Stimulated activated naive CD8-positive, alpha-beta T cell treated with anti-CD3 and anti-CD28 coated beads, Interleukin-15, amount 100 ng/mL, for 72 hours (primary cell): Measurements from ENCODE around the gene CCR7.
"Not testable (repeated sequence)": the region's sequence is repeated elsewhere in the genome, so short reads cannot be mapped to it uniquely, and the experiment has no call there.

Source experiments
- ATAC-seq: fragments of 150-1000 bp; cut with Tn5 transposase; 2 replicates; pipeline ENCODE4 v1.10.0; 2021; ENCODE audit warnings: mild to moderate bottlenecking, moderate library complexity
- DNase-seq, 2 donors: peaks; one replicate each; pipeline ENCODE4 v3.0.0; 2021 to 2022
- H3K27ac Mint-ChIP-seq, 2 donors: one replicate each; pipeline ENCODE4 v1.8.0; 2022; ENCODE audit warnings: mild to moderate bottlenecking in 2 of 2, mixed read lengths in 2 of 2, moderate library complexity in 2 of 2
- H3K27me3 Mint-ChIP-seq: one replicate; pipeline ENCODE4 v1.8.0; 2022; ENCODE audit warnings: mixed read lengths
- H3K4me1 Mint-ChIP-seq: one replicate; pipeline ENCODE4 v1.8.0; 2022; ENCODE audit warnings: mild to moderate bottlenecking, mixed read lengths
- H3K4me3 Mint-ChIP-seq, 2 donors: one replicate each; pipeline ENCODE4 v1.8.0; 2022; ENCODE audit warnings: mild to moderate bottlenecking in 2 of 2, mixed read lengths in 2 of 2, moderate library complexity in 1 of 2
- H3K9me3 Mint-ChIP-seq, 2 donors: one replicate each; pipeline ENCODE4 v1.8.0; 2022; ENCODE audit warnings: mixed read lengths in 2 of 2

CCR7 gene

GRCh38 chr17:40551879-40552768, 13.1 kb downstream of the CCR7 start:
- H3K27me3 Mint-ChIP-seq: no peaks in the 10 kb centered on the region
- peak overlapping the region in 1 of 2 donors; percentile 97 for H3K27ac Mint-ChIP-seq
- H3K9me3 Mint-ChIP-seq: no peaks in the 10 kb centered on the region
- H3K4me1 Mint-ChIP-seq: peaks cover 100% of the 10 kb centered on the region
- DNase-seq (peak in 1 of 2 donors; percentile 57), ATAC-seq (peak; percentile 27)
- H3K4me3 Mint-ChIP-seq: peak overlapping the region in 1 of 2 donors; percentile 34

- DNase-seq (peak in 1 of 2 donors; percentile 43), ATAC-seq (no peak)
- H3K27ac Mint-ChIP-seq: peak overlapping the region; percentile 35 to 97
- no peaks in the 10 kb centered on the region for H3K27me3 Mint-ChIP-seq
- peaks cover 100% of the 10 kb centered on the region for H3K4me1 Mint-ChIP-seq
- H3K4me3 Mint-ChIP-seq: peak overlapping the region in 1 of 2 donors; percentile 32
- H3K9me3 Mint-ChIP-seq: no peaks in the 10 kb centered on the region
Observed at GRCh38 chr17:40551091-40551878, 14.0 kb downstream of the CCR7 start.

DNA sequence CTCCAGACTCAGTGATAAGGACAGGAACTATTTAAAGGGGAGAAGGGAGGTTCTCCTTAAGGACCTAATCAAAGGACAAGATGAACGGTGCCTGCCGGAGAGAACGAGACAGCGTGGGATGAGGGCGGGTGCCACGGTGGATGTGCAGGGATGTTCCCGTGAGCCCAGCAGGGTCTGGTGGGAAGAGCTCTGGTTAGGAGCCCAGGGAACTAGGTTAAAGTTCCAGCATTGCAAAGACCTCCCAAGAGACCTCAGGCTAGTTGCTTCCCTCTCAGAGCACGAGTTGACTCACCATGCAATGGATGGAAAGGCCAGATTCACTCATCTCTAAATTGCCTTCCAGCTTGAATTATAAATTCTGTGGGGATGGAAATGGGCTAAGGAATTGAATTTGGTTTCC, 14.7 kb downstream of the CCR7 start:
- no peak for ATAC-seq
- Mint-ChIP-seq H3K4me1 (peaks cover 100% of the 10 kb centered on the region), H3K27me3 (no peaks in the 10 kb centered on the region), H3K4me3 (peak overlapping the region; percentile 5 to 21), H3K27ac (peak overlapping the region; percentile 8 to 97), H3K9me3 (no peaks in the 10 kb centered on the region)
- DNase-seq: peak in 1 of 2 donors; percentile 39

DNA sequence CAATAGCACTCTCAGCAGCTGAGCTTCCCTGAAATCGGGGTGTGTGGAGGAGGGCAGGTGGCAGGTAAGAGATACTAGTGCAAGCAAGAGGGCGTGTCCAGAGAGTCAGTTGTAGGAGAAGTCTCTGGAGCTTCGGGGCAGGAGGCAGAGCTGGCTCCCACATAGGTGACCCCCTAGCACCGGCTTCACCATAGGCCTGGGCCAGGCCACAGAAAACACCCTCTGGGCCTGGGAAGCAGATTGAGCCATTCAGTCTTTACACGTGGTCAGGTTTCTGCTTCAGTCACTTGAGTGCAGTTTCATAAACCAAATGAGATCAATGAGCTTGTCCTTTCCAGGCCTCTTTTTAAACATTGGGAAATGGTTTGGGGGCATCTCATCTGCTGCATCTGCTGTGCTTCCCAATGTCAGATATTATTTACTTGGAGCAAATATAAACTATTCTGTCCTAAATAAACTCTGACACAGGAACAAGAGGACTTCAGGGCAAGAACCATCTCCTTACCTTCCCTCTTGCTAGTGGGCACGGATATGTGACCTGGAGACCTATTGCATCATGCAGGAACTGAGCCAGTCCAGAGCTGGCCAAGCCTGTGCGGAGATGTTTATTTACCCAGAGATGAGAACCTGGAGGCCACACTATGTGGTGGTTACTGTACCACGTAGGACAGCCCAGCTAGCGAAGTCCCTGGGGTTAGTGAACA, 16.1 kb downstream of the CCR7 start:
- peaks cover 97% of the 10 kb centered on the region for H3K4me1 Mint-ChIP-seq
- H3K27ac Mint-ChIP-seq: peak overlapping the region; percentile 88 to 91
- H3K27me3 Mint-ChIP-seq: no peaks in the 10 kb centered on the region
- H3K4me3 Mint-ChIP-seq: peak overlapping the region; percentile 61 to 62
- H3K9me3 Mint-ChIP-seq: no peaks in the 10 kb centered on the region
- ATAC-seq: peak; percentile 26
- DNase-seq: peak; percentile 47 to 52

- Mint-ChIP-seq H3K4me3 (peak overlapping the region; percentile 61 to 62), H3K27me3 (no peaks in the 10 kb centered on the region), H3K27ac (peak overlapping the region; percentile 77 to 88), H3K9me3 (no peaks in the 10 kb centered on the region), H3K4me1 (peaks cover 97% of the 10 kb centered on the region)
- no peak for ATAC-seq
- DNase-seq: peak in 1 of 2 donors; percentile 15
Observed at GRCh38 chr17:40548491-40548981, 16.7 kb downstream of the CCR7 start.

- DNase-seq: no peak
- no peaks in the 10 kb centered on the region for H3K27me3 Mint-ChIP-seq
- H3K27ac Mint-ChIP-seq: peak overlapping the region; percentile 49 to 92
- no peaks in the 10 kb centered on the region for H3K9me3 Mint-ChIP-seq
- H3K4me1 Mint-ChIP-seq: peaks cover 97% of the 10 kb centered on the region
- H3K4me3 Mint-ChIP-seq: peak overlapping the region; percentile 61 to 62
- ATAC-seq: peak; percentile 3
Observed at GRCh38 chr17:40547785-40548478, 17.3 kb downstream of the CCR7 start.

GRCh38 chr17:40547079-40547784, 18.0 kb downstream of the CCR7 start:
- no peaks in the 10 kb centered on the region for H3K27me3 Mint-ChIP-seq
- H3K4me1 Mint-ChIP-seq: peaks cover 97% of the 10 kb centered on the region
- H3K27ac Mint-ChIP-seq: peak overlapping the region; percentile 49 to 92
- no peaks in the 10 kb centered on the region for H3K9me3 Mint-ChIP-seq
- H3K4me3 Mint-ChIP-seq: peak overlapping the region; percentile 2 to 61
- DNase-seq: peak; percentile 67 to 78
- ATAC-seq: peak; percentile 31

DNA sequence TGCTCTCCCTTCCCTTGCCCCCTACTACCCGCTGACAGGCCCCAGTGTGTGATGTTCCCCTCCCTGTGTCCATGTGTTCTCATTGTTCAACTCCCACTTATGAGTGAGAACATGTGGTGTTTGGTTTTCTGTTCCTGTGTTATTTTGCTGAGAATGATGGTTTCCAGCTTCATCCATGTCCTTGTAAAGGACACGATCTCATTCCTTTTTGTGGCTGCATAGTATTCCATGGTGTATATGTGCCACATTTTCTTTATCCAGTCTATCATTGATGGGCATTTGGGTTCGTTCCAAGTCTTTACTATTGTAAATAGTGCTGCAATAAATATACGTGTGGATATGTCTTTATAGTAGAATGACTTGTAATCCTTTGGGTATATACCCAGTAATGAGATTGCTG, 18.8 kb downstream of the CCR7 start:
- not testable (repeated sequence) for H3K4me3 Mint-ChIP-seq, ATAC-seq, H3K27me3 Mint-ChIP-seq, H3K9me3 Mint-ChIP-seq, DNase-seq
- Mint-ChIP-seq H3K27ac (peak overlapping the region in 1 of 2 donors; percentile 85), H3K4me1 (peaks cover 97% of the 10 kb centered on the region)

DNA sequence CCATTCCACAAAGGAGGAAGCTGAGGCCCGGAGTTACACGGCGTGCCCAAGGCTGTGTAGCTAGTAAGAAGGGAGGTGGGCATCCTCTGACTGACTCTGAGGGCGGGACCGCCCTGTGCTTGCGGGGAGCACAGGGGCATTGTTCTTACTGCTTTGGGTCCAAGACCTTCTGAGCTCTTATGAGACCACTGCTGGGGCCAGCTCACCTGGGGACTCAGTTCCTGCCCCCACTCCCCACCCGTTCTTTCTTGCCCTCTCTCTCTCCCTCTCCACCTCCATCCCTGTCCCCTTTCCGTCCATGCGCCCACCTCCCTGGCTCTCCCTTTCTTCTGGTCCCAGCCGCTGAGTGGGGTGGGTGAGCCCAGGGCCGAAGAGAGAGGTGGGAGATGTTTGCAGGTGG, 19.6 kb downstream of the CCR7 start:
- ATAC-seq (no peak), DNase-seq (peak in 1 of 2 donors; percentile 12)
- Mint-ChIP-seq H3K4me1 (peaks cover 97% of the 10 kb centered on the region), H3K27ac (peak overlapping the region in 1 of 2 donors; percentile 85), H3K4me3 (peak overlapping the region in 1 of 2 donors; percentile 14), H3K27me3 (no peaks in the 10 kb centered on the region), H3K9me3 (no peaks in the 10 kb centered on the region)

- DNase-seq (peak; percentile 76 to 92), ATAC-seq (peak; percentile 71)
- peak overlapping the region; percentile 99 to 100 for H3K27ac Mint-ChIP-seq
- H3K27me3 Mint-ChIP-seq: no peaks in the 10 kb centered on the region
- no peaks in the 10 kb centered on the region for H3K9me3 Mint-ChIP-seq
- H3K4me3 Mint-ChIP-seq: peak overlapping the region; percentile 78 to 90
- H3K4me1 Mint-ChIP-seq: peaks cover 97% of the 10 kb centered on the region
Observed at GRCh38 chr17:40542558-40543411, 22.5 kb downstream of the CCR7 start.

DNA sequence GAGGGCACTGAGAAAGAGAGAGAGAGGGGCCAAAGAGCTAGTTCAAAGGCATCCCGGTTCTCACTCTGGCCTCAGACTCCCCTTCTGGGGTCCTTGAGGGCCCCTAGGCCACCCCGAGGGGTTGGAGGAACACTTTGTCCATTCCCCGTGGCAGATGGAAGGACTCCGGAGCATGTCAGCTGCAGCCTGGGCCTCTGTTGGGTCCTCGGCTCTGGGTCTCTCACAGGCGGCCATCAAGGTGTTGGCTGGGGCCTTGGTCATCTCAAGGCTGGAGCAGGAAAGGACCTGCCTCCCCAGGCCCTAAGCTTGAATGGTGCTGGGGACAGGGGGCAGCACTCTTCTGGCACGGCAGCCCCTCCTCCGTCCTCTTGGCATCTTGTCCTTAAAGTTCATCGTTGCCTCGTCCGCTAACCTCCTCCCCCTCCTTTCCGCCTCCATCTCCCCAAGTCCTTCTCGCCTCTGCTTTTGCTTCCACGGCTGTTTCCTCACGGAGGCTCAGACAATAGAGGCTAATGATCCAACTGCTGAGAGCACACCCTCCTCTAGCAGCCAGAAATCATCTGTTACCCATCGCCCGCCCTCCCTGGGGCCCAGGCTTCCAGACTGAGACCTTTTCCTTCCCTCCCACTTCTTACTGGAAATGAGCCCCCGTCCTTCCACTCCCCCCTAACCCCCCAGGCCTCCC, 23.3 kb downstream of the CCR7 start:
- peaks cover 97% of the 10 kb centered on the region for H3K4me1 Mint-ChIP-seq
- no peaks in the 10 kb centered on the region for H3K9me3 Mint-ChIP-seq
- H3K27me3 Mint-ChIP-seq: no peaks in the 10 kb centered on the region
- ATAC-seq: no peak
- peak overlapping the region; percentile 78 to 90 for H3K4me3 Mint-ChIP-seq
- H3K27ac Mint-ChIP-seq: peak overlapping the region; percentile 99 to 100
- peak in 1 of 2 donors; percentile 54 for DNase-seq

- H3K4me3 Mint-ChIP-seq: peak overlapping the region; percentile 78 to 90
- H3K9me3 Mint-ChIP-seq: no peaks in the 10 kb centered on the region
- peak; percentile 57 for ATAC-seq
- peaks cover 97% of the 10 kb centered on the region for H3K4me1 Mint-ChIP-seq
- DNase-seq: peak; percentile 80 to 88
- no peaks in the 10 kb centered on the region for H3K27me3 Mint-ChIP-seq
- peak overlapping the region; percentile 99 to 100 for H3K27ac Mint-ChIP-seq
Observed at GRCh38 chr17:40541060-40541872, 24.0 kb downstream of the CCR7 start.
